GM12872 (cell line): Measurements from ENCODE around the gene DUXB.

Experiments used
- CTCF ChIP-seq: IDR thresholded peaks from 3 replicates; pipeline ENCODE4 v1.5.1; 2011; ENCODE audit warnings: low read depth, mild to moderate bottlenecking, low read length, moderate library complexity; ENCODE audit not compliant: insufficient read depth

Gene DUXB

GRCh38 chr16:75660726-75661302 is 40.4 kb downstream of the DUXB start:
- no peak for TF ChIP-seq CTCF

GRCh38 chr16:75660321-75660720 is 40.9 kb downstream of the DUXB start:
- no peak for TF ChIP-seq CTCF

GRCh38 chr16:75658175-75658574 is 43.1 kb downstream of the DUXB start:
- no peak for TF ChIP-seq CTCF

GRCh38 chr16:75653922-75654321 is 47.3 kb downstream of the DUXB start:
- TF ChIP-seq CTCF = no peak

GRCh38 chr16:75648265-75649076 is 52.8 kb downstream of the DUXB start:
- TF ChIP-seq CTCF = no peak

- TF ChIP-seq CTCF = no peak
These were observed 53.6 kb downstream of the DUXB start, which contains the start of the genes KARS1 and TERF2IP for GRCh38 chr16:75647492-75648264. Gene KARS1 (minus strand): TSS chr16:75647665. CDS start chr16:75647639, 26 bp downstream. Gene TERF2IP (plus strand): TSS chr16:75647773. CDS start chr16:75647883, 110 bp downstream.

GRCh38 chr16:75647112-75647491 is 54.2 kb downstream of the DUXB start:
- TF ChIP-seq CTCF = no peak
